Panc1 (cell line): ENCODE results near the gene AK8. TPM values are rescaled to one million over a fixed set of nuclear protein-coding genes. Genes with fewer than 3 reads are reported as not detected.

Experiments used
- ATAC-seq: fragments of 200-7000 bp; cut with Tn5 transposase; 2 replicates; pipeline ENCODE4 v1.9.1; 2020; ENCODE audit warnings: mild to moderate bottlenecking, moderate library complexity
- BruUV-seq: library from RNA; stranded (reverse); fragments of 400-500 nt; replicated peaks from 2 replicates; lab custom pipeline; 2021; lab: Mats Ljungman, UMichigan
- CTCF ChIA-PET: fragments of 300-600 bp; sonication (Branson Sonifier 250); formaldehyde crosslinking; loops from one replicate; lab custom pipeline; 2022; ENCODE audit warnings: antibody characterized with exemption; lab: Charles Lee
- POLR2A ChIA-PET: fragments of 300-600 bp; sonication (Branson Sonifier 250); formaldehyde crosslinking; loops from one replicate; lab custom pipeline; 2022; ENCODE audit warnings: antibody characterized with exemption; lab: Charles Lee
- DNase-seq: peaks from one replicate; pipeline ENCODE4 v3.0.0-alpha.2; 2010; ENCODE audit warnings: low read depth, low spot score
- H3K27ac ChIP-seq: 2 replicates; pipeline ENCODE4 v1.5.1; 2011; ENCODE audit warnings: mild to moderate bottlenecking, low read length, inconsistent platforms
- H3K27me3 ChIP-seq: fragments of 200-500 bp; sonication (Bioruptor generic); 2 replicates; pipeline ENCODE4 v1.6.0; 2014; ENCODE audit warnings: low read length, inconsistent platforms; ENCODE audit not compliant: control insufficient read depth, insufficient read depth
- H3K36me3 ChIP-seq: fragments of 200-500 bp; sonication (Bioruptor generic); 2 replicates; pipeline ENCODE4 v1.5.1; 2014; ENCODE audit warnings: inconsistent platforms, mild to moderate bottlenecking, low read length, moderate library complexity; ENCODE audit not compliant: control insufficient read depth, insufficient read depth
- H3K4me1 ChIP-seq: 2 replicates; pipeline ENCODE4 v1.5.1; 2011; ENCODE audit warnings: inconsistent platforms, mild to moderate bottlenecking, low read length, moderate library complexity; ENCODE audit not compliant: control insufficient read depth, insufficient read depth
- H3K4me3 ChIP-seq, 2 experiments: 2 replicates each; pipeline ENCODE4 v1.5.1; 2011 to 2012; ENCODE audit warnings: low read depth in 2 of 2, low read length in 2 of 2, mild to moderate bottlenecking in 2 of 2, inconsistent platforms in 1 of 2, moderate library complexity in 1 of 2
- H3K9me3 ChIP-seq: fragments of 200-500 bp; sonication (Bioruptor generic); 2 replicates; pipeline ENCODE4 v1.5.1; 2014; ENCODE audit warnings: low read depth, mild to moderate bottlenecking, inconsistent platforms, low read length, moderate library complexity; ENCODE audit not compliant: control insufficient read depth, insufficient read depth
- POLR2AphosphoS5 ChIP-seq: IDR thresholded peaks from 2 replicates; pipeline ENCODE4 v1.6.1; 2012; ENCODE audit warnings: mild to moderate bottlenecking, low read depth, low read length, moderate library complexity
- SIN3A ChIP-seq: IDR thresholded peaks from 2 replicates; pipeline ENCODE4 v1.6.1; 2012; ENCODE audit warnings: low read depth, mild to moderate bottlenecking, low read length, moderate library complexity, borderline replicate concordance; ENCODE audit not compliant: insufficient read depth
- TCF7L2 ChIP-seq: IDR thresholded peaks from 2 replicates; pipeline ENCODE4 v1.6.1; 2011; ENCODE audit warnings: mild to moderate bottlenecking, low read depth, low read length, inconsistent platforms
- in situ Hi-C: cut with HindIII; loops from 2 replicates; pipeline ENCODE4 v1.10.0; 2016; ENCODE audit warnings: low sequenced_read_pairs, low pct_unique_long_range_greater_than_20kb
- intact Hi-C: fragments of 100-400 bp; cut with micrococcal nuclease; formaldehyde crosslinking; loops from one replicate; pipeline ENCODE4 v1.10.0; 2022; ENCODE audit not compliant: unreplicated experiment
- total RNA-seq: library from RNA; stranded (reverse); gene quantifications from one replicate; pipeline ENCODE4 v1.2.1, GENCODE V29; 2021; ENCODE audit not compliant: unreplicated experiment
- TF ChIP-seq, protein P1 (sequence below), 2 experiments: IDR thresholded peaks; 2 replicates each; pipeline ENCODE4 v1.6.1; 2011 to 2012; ENCODE audit warnings: low read depth in 2 of 2, control low read depth in 1 of 2, low read length in 1 of 2, mild to moderate bottlenecking in 1 of 2, moderate library complexity in 1 of 2; ENCODE audit not compliant: insufficient read depth in 1 of 2
- TF ChIP-seq, protein P2 (sequence below): fragments of 450-650 bp; IDR thresholded peaks from 2 replicates; pipeline ENCODE4 v1.5.1; 2017; ENCODE audit warnings: mild to moderate bottlenecking

AK8 gene
- total RNA-seq, 1 experiment from 2014 or later, result 0.39 TPM

DNA sequence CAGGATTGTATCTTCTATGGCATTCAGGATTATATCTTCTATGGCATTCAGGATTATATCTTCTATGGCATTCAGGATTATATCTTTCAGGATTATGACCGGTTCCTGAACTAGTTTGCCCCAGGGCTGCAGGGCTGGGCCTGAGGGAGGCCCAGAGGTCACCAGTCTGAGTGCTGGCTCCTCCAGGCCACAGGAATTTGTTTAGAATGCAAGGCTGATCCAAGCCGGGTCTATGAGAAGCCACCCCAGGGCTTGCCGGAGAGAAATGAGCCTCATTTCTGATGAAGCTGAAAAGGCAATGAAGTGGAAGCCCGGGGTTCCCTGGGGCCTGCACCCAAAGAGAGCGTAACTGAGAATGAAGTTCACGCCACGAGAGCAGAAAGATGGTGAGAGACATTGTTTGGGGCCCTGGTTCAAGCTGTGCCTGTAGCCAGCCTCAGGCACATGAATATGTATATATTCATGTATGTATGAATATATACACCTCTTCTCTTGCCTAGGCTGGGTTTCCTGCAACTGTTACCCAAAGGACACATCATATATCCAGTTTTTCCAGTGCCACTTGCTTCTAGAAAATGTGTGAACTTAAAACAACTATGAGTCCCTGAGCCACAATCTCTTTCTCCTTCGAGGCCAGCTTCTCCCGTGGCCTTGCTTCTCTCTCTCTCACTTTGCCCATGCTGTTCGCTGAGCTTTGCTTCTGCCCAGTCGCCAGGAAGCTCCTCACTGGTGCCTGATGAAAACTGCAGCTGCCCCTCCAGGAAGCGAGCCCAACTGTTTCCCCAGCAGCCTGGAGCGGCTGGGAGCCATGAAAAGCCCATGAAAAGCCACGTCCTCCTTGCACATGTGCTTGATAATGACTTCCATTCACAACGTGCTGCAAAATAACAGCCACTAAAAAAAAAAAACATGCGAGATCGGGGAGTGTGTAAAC, 145.5 kb downstream of the AK8 start:
- ATAC-seq (no peak), DNase-seq (no peak)
- no peaks in the 10 kb centered on the region for H3K27me3 ChIP-seq
- in situ Hi-C loops (no loop called here), intact Hi-C loops (no loop called here)
- ChIA-PET CTCF (no interaction called here), POLR2A (no interaction called here)
- H3K4me3 ChIP-seq, result no peak overlapping the region
- BruUV-seq, result no TSS peak
- H3K4me1 ChIP-seq, result no peaks in the 10 kb centered on the region
- TF ChIP-seq, protein P1, sequence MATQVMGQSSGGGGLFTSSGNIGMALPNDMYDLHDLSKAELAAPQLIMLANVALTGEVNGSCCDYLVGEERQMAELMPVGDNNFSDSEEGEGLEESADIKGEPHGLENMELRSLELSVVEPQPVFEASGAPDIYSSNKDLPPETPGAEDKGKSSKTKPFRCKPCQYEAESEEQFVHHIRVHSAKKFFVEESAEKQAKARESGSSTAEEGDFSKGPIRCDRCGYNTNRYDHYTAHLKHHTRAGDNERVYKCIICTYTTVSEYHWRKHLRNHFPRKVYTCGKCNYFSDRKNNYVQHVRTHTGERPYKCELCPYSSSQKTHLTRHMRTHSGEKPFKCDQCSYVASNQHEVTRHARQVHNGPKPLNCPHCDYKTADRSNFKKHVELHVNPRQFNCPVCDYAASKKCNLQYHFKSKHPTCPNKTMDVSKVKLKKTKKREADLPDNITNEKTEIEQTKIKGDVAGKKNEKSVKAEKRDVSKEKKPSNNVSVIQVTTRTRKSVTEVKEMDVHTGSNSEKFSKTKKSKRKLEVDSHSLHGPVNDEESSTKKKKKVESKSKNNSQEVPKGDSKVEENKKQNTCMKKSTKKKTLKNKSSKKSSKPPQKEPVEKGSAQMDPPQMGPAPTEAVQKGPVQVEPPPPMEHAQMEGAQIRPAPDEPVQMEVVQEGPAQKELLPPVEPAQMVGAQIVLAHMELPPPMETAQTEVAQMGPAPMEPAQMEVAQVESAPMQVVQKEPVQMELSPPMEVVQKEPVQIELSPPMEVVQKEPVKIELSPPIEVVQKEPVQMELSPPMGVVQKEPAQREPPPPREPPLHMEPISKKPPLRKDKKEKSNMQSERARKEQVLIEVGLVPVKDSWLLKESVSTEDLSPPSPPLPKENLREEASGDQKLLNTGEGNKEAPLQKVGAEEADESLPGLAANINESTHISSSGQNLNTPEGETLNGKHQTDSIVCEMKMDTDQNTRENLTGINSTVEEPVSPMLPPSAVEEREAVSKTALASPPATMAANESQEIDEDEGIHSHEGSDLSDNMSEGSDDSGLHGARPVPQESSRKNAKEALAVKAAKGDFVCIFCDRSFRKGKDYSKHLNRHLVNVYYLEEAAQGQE (IDR thresholded peaks at IDR 0.05; ENCODE audit: insufficient read depth in 1 of 2, low read depth in 2 of 2, low read length in 1 of 2), result no peak
- TF ChIP-seq POLR2AphosphoS5, result no peak
- TF ChIP-seq, protein P2, sequence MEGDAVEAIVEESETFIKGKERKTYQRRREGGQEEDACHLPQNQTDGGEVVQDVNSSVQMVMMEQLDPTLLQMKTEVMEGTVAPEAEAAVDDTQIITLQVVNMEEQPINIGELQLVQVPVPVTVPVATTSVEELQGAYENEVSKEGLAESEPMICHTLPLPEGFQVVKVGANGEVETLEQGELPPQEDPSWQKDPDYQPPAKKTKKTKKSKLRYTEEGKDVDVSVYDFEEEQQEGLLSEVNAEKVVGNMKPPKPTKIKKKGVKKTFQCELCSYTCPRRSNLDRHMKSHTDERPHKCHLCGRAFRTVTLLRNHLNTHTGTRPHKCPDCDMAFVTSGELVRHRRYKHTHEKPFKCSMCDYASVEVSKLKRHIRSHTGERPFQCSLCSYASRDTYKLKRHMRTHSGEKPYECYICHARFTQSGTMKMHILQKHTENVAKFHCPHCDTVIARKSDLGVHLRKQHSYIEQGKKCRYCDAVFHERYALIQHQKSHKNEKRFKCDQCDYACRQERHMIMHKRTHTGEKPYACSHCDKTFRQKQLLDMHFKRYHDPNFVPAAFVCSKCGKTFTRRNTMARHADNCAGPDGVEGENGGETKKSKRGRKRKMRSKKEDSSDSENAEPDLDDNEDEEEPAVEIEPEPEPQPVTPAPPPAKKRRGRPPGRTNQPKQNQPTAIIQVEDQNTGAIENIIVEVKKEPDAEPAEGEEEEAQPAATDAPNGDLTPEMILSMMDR, result no peak
- no peak overlapping the region for H3K27ac ChIP-seq
- no peaks in the 10 kb centered on the region for H3K36me3 ChIP-seq
- H3K9me3 ChIP-seq, result no peaks in the 10 kb centered on the region

DNA sequence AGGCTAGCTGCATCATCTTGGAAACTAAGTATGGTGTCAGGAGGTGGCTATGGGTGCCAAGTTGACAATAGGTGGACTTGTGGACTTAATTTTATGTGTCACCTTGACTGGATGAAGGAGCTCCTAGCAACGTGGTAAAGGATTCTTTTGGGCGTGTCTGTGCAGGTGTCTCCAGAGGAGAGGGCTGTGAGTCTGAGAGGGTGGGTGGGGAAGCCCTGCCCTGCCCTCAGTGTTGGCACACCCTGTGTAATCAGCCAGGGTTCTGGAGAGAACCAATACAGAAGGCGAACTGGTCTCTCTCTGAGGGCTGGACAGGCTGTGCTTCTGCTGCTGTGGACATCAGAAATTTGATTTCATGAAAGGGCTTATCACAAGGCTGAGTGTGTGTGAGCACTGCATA, 146.9 kb downstream of the AK8 start:
- Histone ChIP-seq H3K36me3 (no peaks in the 10 kb centered on the region), H3K27me3 (no peaks in the 10 kb centered on the region), H3K9me3 (no peaks in the 10 kb centered on the region), H3K4me3 (no peak overlapping the region), H3K27ac (no peak overlapping the region), H3K4me1 (no peaks in the 10 kb centered on the region)
- TF ChIP-seq POLR2AphosphoS5, result no peak
- TF ChIP-seq SIN3A, result no peak
- no peak for TF ChIP-seq TCF7L2
- TF ChIP-seq, protein P1 (IDR thresholded peaks at IDR 0.05; ENCODE audit: insufficient read depth in 1 of 2, low read depth in 2 of 2, low read length in 1 of 2), result no peak
- TF ChIP-seq, protein P2, result no peak
- no TSS peak for BruUV-seq
- ChIA-PET POLR2A (no interaction called here), CTCF (no interaction called here)
- in situ Hi-C loops, result no loop called here
- ATAC-seq, result no peak
- intact Hi-C loops, result no loop called here
- no peak for DNase-seq
